SHP77 treated with DMSO at 0.1 percent for 48 hours (cell line): ENCODE data around the gene TMEM11.
"Not testable (repeated sequence)": the region's sequence is repeated elsewhere in the genome, so short reads cannot be mapped to it uniquely, and the experiment has no call there.

Experiments used
- DNase-seq: peaks from one replicate; lab custom pipeline; 2025; lab: John Stamatoyannopoulos, UW

Gene TMEM11

DNA sequence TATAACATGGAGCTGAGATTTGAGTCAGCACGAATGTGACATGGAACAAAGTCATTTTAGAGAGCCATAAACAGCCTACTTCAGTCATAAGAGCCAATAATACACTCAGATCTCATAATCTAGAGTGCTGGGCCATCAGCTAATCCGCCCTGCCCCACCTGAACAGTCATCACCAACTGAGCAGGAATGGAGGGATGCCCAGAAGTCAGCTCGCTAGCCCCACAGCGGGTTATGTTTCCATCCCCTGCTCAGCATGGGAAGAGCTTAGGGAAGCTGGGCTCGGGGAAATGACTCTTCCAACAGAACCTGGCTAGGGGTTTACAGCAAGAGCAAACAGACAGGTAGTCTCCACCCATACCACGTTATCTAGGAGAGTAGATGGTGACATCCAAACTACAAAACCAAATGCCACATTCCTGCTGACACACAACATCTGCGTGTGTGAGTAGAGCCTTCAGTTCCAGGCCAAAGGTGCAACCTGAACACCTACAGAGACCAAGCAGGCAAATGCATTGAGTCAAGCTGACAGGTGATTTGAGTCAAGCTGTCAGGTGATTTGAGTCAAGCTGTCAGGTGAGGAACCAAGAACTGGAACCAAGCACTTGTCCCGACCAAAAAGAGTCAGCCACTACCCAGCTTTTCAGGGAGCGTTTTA lies 2.0 kb downstream of the TMEM11 start:
- DNase-seq: no peak

DNA sequence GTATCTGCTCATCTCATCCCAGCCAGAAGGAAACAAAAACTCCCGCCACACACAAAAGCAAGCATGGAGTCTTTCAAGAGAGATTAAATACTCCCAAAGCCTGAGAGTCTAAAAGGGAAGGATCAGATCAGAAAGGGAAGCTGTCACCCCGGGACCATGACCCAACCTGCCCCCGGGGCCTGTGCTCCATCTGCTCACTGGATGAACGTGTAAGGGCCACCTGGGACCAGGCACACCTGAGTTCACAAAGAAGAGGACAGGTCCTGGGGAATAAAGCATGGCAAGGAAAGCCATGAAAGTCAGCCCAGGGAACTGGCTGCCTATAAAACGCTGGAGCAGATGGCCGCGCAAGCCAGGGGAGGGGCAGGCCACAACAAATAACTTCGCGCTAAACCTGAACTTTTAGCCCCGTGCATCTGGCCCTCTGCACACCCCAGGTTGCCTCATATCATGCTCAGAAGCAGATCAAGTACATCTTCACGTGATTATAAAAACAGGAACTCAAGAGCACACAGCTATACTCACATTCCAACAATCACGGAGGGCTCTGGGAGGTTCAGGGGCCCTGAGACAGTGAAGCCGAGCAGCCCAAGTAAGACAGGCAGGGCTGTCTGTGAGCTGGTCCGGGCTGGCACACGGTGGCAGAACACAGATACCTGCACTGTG lies 3.4 kb downstream of the TMEM11 start:
- DNase-seq: no peak

DNA sequence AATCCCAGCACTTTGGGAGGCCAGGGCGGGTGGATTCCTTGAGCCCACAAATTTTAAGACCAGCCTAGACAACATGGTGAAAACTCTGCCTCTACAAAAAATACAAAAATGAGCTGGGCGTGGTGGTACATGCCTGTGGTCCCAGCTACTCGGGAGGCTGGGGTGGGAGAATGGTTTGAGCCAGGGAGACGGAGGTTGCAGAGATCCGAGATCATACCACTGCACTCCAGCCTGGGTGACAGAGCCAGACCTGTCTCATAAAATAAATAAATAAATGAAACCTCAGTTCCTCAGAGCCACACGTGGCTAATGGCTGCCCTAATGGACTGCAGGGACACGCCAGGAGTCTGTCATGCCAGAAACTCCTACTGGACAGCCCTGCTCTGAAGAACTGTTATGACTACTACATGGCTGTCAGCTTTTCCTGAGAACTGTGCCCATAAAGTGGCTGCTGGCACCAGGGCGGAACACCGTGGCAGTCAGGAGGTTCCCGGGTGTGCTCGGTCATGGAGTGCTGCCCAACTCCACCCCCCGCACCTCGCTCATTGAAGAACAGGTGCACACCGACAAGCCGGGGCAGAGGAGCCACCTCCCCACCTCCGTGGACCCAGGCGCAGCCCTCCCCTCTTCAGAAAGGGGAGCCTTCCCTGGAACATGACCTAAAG lies 4.3 kb downstream of the TMEM11 start:
- no peak for DNase-seq

DNA sequence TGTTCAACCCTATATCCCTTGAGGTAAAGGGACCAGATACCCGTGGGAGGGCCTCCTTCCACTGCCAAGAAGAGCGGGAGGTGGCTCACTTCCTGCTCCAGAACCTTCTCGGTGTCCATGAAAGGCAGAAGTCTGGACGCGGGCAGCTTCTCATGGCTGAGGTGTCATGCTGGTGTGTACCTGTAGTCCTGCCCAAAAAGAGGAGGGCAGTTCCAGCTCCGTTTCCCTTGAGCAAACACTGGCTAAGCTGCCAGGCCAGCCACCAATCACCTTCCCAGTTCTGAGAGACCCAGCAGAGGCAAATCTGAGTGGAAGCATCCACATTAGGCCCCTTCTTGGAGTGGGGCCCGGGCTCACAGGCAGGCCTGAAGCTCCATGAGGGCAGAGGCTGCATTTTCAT lies 5.6 kb downstream of the TMEM11 start:
- no peak for DNase-seq

DNA sequence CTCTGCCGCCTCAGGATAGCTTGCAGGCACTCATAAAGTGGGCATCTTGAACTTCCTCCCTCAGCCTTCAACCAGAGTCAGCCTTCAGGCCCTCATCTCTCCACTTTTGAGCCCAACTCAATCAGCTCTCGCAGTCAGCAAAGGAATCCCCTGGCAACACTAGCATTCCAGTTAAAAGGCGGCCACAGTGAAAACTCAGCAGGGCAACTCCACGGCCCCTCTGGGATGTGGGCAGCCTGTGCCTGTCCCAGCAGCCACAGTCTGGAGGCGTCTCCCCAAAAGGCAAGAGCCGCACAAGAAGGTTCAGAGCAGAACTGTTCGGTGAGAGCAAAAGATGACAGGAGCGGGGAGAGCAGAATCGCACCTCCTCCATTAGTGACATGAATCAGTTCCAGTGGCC lies 9.0 kb downstream of the TMEM11 start:
- no peak for DNase-seq

DNA sequence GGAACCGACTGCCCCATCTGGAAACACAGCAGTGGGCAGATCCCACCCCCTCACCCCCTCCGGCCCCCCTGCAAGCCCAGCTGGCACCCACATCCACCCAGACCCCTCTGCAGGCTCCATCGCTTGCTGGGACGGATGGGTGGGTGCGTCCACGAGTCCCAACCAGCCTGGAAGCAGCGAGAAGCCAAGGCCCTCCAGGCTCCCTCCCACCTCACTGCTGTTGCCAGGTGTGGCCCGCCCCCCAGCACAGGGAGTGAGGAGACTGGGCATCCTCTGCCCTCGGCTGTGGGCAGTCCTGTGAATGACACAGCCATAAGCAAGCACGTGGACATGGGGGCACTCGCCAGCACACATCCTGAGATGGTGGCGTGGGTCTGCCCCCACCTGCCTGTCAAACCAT lies 11.4 kb downstream of the TMEM11 start:
- no peak for DNase-seq

DNA sequence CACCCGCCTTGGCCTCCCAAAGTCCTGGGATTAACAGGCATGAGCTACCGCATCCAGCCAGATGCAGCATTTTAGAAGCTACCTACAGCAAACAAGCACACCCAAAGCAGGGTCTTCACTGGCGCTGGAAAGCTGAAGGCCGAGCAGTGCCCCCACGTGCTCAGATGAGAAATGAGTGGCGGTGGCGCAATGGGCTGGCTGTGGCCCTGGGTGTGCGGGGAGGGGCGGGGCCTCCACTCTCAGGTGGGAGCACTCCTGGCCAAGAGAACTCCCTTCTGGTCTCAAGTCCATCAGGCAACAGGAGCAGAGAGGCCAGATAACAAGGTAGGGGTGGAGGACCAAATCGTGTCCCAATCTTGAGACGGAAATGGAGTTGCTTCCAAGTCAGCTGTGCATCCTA lies 12.1 kb downstream of the TMEM11 start:
- DNase-seq: no peak

DNA sequence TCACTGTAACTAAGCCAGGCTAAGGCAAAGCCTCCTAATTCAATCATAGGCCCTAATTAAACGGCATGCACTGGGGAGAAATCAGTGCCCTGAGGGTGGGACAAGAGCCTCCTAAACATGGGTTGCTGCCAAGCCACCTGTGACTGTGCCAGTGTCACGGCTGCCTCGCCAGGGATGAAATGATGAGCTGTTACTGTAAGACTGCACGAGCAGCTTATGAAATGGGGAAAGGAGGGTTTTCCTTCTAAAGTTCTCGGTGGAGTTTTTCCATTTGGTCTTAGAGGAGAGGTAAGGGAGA lies 12.7 kb downstream of the TMEM11 start:
- DNase-seq: no peak

DNA sequence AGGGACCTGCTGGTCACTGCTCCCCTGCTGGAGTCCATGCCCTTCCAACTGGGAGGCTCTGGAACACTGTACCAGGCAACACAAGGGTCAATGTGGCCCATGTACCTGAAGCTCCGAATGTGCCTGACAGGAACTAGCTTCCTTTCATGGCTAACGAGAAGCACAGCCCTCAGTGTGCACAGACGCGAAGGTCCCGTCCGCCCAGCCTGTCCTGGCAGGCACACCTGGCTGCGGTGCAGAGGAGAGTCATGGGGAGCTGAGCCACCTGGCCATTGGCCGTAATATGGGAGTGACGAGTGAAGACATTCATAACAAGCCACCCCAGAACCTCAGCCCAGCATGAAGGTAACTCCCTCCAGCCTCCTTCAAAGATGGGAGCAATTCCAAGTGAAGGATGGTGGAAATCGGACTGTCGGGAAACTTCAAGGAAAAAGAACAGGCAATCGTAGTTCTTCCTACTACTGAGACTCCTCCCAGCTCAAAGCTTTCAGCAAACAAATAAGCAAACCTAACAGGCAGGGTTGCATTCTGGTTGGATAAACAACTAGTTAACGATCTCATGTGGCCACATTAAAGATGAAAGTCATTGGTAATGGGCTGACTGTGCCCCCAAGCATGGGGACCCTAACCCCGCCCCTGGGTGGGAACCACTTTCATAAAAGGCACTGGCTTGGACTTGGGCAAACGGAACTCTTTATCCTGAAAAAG lies 13.2 kb downstream of the TMEM11 start:
- DNase-seq: no peak

DNA sequence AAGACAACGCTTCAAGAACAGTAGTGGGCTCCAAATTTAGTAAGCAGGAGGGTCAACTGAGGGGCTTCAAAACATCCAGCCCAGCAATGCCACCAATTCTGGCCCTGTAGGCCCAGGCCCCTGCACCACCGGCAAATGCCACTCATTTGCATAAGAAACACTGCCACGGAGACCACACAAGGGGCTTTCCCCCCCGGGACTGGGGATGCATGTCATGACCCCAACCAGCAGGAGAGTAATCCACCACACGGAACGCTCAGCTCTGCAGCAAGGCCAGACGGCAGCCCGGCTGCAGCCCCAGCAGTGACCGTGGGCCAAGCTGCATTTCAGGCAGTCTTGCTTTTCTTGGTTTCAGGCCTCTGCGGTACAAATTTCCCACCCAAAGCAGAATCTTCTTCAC lies 14.1 kb downstream of the TMEM11 start:
- no peak for DNase-seq

DNA sequence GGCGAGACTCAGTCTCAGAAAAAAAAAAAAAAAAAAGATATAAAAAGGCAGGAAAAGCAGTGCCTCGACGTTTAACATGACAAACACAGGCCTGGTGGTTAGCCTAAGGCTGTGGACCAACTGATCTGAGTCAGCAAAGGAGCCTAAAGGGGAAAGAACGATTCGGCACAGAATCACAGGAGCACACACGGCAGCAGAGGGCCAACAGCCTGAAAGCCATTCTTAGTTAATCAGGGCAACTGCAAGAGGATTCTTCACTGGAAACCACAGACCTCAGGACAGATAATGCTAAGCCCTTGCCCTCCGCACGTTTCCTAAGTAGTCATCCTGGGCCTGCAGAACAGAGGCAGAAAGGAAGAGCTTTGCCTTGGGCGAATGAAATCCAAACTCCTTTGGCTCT lies 14.7 kb downstream of the TMEM11 start:
- no peak for DNase-seq

DNA sequence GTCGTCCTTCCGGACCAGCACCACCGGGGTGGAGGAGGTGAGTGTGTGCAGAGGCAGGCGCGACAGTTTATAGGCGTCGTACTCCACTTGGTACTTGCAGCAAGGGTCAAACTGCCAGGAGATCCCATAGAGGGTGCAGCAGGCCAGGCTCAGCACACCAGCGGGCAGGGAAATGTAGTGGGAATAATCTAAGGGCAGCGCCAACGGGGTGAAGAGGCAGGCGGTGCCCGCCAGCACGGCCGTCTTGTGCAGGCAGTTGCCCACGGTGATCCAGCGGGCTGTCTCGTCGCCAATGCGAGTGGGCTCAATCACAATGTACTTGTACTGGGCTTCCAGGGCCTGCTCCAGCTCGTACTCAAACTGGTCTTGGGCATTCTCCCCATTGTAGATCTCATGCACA lies 15.6 kb downstream of the TMEM11 start:
- DNase-seq: no peak

DNA sequence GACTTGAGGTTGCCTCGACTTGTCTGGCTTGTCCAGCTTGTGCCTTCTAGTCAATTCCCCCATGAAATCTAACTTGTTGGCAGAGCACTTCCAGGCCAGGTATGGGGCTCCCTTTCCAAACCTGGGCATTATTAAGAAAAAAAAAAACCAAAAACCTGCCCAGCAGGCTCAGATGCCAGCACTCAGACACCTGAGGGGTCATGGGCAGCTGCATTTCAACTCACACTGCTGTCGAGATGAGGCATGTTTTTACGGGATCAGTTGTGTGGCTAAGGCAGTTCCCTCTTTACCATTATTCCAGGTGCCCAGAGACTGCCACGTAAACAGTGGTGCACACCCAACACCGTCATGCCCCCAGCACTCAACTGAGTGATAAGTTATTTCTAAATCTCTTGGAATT lies 17.8 kb downstream of the TMEM11 start:
- DNase-seq: no peak

DNA sequence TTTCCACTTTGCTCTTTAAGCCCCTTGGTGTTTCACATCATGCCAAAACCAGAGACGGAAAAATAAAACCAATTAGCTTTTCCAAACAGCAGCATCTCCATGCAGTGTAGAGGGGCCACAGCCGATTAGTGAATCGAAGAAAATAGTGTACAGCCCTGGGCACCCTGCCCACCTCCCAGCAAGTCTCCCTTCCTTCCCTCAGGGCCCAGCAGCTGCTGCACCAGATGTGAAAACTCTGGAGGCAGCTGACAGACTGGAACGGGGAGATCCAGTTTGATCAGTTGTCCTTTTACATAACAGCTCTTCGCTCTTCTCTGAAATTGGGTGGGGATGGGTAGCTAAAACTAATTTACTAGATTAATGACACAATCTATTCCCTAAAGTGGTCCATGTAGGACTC lies 19.3 kb downstream of the TMEM11 start:
- DNase-seq: no peak

DNA sequence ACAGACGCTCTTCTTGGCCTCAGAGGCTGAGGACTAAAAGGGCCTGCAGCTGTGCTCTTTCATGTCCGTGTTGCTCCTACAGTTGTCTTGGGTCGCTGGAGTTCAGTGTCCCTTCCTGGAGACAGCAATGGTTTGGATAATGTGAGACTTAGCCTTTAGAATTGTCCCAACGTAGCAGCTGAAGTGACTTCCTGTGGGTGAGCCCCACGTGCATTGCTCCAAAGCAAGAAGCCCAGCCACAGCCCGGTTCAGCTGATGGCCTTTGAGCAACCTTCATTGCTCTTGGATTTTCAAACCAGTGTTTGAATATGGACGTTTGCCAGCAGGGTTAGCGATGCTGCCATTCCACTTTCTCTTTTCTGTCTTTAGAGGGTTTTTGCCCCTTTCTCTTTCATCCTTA lies 19.7 kb downstream of the TMEM11 start:
- no peak for DNase-seq

DNA sequence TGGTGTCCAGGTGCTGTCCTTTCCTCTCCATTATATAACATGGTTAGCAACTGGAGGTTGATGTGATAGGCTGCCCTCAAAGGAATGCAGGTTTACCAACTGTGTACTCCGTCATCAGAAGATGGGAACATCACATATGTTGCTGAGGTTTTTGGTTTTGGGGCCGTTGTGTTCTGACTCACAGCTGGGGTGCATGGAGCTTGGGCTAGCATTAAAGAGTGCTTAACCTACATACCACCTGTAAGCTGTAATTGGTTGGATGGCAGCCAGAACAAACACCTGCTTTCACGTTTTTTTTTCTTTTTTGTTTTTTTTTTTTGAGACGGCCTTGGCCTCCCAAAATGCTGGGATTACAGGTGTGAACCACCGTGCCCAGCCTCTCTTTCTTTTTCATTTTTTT lies 20.9 kb downstream of the TMEM11 start:
- DNase-seq: no peak

DNA sequence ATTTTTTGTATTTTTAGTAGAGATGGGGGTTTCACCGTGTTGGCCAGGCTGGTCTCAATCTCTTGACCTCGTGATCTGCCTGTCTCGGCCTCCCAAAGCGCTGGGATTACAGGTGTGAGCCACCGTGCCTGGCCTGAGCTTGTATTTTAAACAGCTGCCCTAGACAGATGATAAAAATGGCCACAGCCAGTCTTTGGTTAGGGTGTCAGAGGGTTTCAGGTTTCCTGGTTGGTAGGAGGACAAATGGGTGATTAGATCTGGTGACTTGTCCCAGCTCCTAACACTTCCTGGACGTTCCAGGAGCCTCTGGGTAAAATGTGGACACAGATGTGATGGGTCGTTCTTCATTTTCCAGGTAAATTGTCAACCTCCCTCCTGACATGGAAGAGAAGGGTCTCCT lies 21.5 kb downstream of the TMEM11 start:
- DNase-seq: not testable (repeated sequence)

DNA sequence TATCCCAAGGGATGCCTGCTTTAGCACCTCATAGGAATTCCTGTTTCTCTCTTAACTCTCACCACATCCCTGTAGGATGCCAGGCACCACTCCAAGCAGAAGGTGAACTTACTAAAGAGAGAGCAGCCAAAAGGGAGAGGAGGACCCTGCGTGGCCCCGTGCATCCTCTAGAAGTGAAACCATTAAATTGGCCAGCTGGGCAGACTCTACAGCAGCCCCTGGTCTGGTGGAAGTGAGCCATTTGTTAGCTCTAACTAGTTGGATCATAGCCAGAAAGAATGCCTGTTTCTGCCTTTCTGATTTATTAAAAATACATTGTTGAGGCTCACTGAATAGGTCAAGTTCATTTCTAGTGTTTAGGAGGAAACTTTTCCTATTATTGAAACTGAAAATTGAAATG lies 22.3 kb downstream of the TMEM11 start:
- no peak for DNase-seq

DNA sequence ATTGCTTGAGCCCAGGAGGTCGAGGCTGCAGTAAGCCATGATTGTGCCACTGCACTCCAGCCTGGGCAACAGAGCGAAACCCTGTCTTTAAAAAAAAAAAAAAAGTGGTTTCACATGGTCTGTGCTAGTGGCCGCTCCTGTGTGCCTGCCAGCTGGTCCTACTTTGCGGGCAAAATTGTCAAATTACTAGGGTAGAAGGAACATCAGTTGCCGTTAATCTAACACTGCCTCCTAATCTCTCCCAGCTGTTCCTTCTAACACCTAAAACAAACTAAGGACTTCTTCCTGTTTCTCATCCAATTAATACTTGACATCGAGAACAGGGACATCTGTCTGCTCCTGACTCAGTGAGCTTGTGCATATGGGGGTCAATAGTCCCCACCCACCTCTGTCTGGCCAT lies 23.9 kb downstream of the TMEM11 start:
- DNase-seq: no peak

DNA sequence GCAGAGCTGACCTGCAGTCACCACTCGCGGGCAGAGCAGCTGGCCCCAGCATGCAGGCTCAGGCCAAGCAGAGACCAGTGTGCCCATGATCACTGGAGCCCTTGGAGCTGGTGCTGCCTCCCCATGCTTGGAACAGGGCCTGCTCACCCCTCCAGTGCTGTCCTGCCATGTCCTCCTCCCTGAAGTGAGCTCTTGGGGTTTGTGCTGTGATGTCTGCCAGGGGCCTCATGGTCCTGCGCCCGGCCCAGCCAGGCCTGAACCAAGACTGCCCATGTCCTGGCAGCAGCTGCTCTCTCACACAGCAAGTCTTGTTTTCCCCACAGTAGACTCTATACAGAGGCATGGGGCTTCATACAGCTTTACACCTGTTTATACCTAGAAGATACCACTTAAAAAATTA lies 24.6 kb downstream of the TMEM11 start:
- DNase-seq: no peak

DNA sequence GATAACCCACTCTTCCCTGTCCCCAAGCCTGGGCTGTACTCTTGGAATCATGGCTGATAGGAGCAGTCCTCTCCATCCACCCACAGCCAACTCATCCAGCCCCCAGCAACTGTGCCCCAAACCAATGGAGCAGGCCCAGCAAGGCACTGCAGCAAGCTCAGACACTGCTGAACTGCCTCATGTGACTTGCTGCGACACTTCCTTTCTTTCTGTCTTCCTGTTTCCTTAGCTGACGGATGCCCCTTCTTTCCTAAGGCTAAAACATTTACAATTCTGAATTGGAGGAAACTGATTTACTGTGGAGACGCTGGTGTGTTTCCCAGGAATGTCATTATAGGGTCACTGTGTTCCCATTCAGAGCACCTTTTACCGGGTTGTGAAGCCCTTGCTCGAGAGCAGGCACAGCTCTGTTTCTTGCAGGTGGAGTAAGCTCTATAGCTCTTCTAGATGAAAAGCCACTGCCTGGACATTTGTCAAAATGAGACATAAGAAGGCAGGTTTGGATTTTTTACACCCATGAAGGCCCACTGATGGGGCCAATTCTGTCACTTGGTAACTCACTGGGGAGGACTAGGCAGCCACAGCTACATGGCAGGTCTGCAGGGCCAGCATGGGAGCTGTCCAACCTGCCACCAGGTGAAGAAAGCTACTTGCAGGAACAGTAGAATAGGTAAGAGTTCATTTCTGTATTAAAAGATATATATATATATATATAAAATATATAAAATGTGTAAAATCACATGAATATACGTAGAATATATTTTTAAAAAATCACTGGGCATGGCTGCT lies 27.4 kb downstream of the TMEM11 start:
- no peak for DNase-seq

DNA sequence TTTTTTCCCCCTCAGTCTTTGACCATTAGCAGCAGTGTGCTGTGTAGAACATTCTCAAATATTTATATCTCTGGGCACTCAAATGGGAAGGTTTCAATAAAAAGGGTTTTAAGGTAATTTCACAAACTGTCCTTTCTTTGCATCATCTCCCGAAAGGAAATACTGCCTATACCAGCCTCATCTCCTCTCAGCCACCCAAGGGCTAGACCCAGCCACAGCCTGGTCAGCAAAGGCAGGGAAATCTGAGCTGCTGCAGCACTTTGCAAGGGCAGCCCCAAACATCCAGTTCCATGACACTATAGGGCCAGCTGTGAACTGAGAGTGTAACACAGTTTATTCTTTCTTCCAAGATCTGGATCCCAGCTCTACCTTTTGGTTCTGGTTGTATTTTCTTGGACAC lies 28.9 kb downstream of the TMEM11 start:
- no peak for DNase-seq
